IMR-90 (cell line): ENCODE results near the gene CWF19L1. TPM values are rescaled to one million over a fixed set of nuclear protein-coding genes. Genes with fewer than 3 reads are reported as not detected.
A peak's percentile ranks its signal among the peaks of the same experiment; 100 is the strongest.

Source experiments
- ATAC-seq: fragments of 200-7000 bp; cut with Tn5 transposase; 2 replicates; pipeline ENCODE4 v1.9.1; 2020; ENCODE audit warnings: low read depth, mild to moderate bottlenecking, moderate library complexity
- BruUV-seq: library from RNA; stranded (reverse); fragments of 400-500 nt; replicated peaks from 2 replicates; lab custom pipeline; 2021; lab: Mats Ljungman, UMichigan
- CTCF ChIA-PET: fragments of 300-600 bp; formaldehyde crosslinking; extraction: SDS; loops from one replicate; lab custom pipeline; 2021; ENCODE audit warnings: antibody characterized with exemption; lab: Yijun Ruan, JAX
- POLR2A ChIA-PET: fragments of 300-600 bp; sonication (Branson Sonifier 250); formaldehyde crosslinking; loops from one replicate; lab custom pipeline; 2022; ENCODE audit warnings: antibody characterized with exemption; ENCODE audit not compliant: unreplicated experiment; lab: Charles Lee
- DNase-seq: peaks from one replicate; pipeline ENCODE4 v3.0.0; 2013
- H2AFZ ChIP-seq: replicated peaks from 2 replicates; pipeline ENCODE3; 2013; ENCODE audit warnings: low read length, mild to moderate bottlenecking; ENCODE audit not compliant: poor library complexity
- H2AK5ac ChIP-seq: 2 replicates; pipeline ENCODE4 v1.6.1; 2013; ENCODE audit warnings: low read depth, low read length, inconsistent platforms
- H2AK9ac ChIP-seq: replicated peaks from 2 replicates; pipeline ENCODE3; 2013; ENCODE audit warnings: mild to moderate bottlenecking, low read depth, low read length, moderate library complexity; ENCODE audit not compliant: poor library complexity
- H2BK120ac ChIP-seq: 2 replicates; pipeline ENCODE4 v1.6.1; 2013; ENCODE audit warnings: low read depth, low read length, inconsistent platforms
- H2BK15ac ChIP-seq: 3 replicates; pipeline ENCODE4 v1.6.1; 2013; ENCODE audit warnings: low read depth, low read length, inconsistent platforms
- H2BK20ac ChIP-seq: 2 replicates; pipeline ENCODE4 v1.6.1; 2013; ENCODE audit warnings: low read depth, mild to moderate bottlenecking, inconsistent platforms, low read length, moderate library complexity
- H2BK5ac ChIP-seq: 2 replicates; pipeline ENCODE4 v1.6.1; 2013; ENCODE audit warnings: mild to moderate bottlenecking, low read depth, low read length, inconsistent platforms; ENCODE audit not compliant: poor library complexity, severe bottlenecking
- H3K14ac ChIP-seq: replicated peaks from 2 replicates; pipeline ENCODE4 v1.6.1; 2013; ENCODE audit warnings: low read depth, low read length, inconsistent platforms
- H3K18ac ChIP-seq: 2 replicates; pipeline ENCODE4 v1.6.1; 2013; ENCODE audit warnings: low read depth, low read length, control low read depth
- H3K23ac ChIP-seq: 2 replicates; pipeline ENCODE4 v1.6.1; 2013; ENCODE audit warnings: low read depth, low read length, inconsistent platforms
- H3K27ac ChIP-seq: 2 replicates; pipeline ENCODE4 v1.5.1; 2013; ENCODE audit warnings: mild to moderate bottlenecking, control low read depth, low read length; ENCODE audit not compliant: insufficient read depth
- H3K27me3 ChIP-seq: 2 replicates; pipeline ENCODE4 v1.6.1; 2013; ENCODE audit warnings: low read length; ENCODE audit not compliant: control insufficient read depth, insufficient read depth
- H3K36me3 ChIP-seq: 2 replicates; pipeline ENCODE4 v1.6.1; 2013; ENCODE audit warnings: low read length, mixed read lengths; ENCODE audit not compliant: control insufficient read depth, insufficient read depth
- H3K4ac ChIP-seq: 2 replicates; pipeline ENCODE4 v1.6.1; 2013; ENCODE audit warnings: low read depth, low read length, inconsistent platforms
- H3K4me1 ChIP-seq: 2 replicates; pipeline ENCODE4 v1.6.1; 2013; ENCODE audit warnings: low read length, mixed read lengths; ENCODE audit not compliant: control insufficient read depth, insufficient read depth
- H3K4me2 ChIP-seq: 2 replicates; pipeline ENCODE4 v1.6.1; 2013; ENCODE audit warnings: low read depth, mild to moderate bottlenecking, control low read depth, low read length, moderate library complexity
- H3K4me3 ChIP-seq: 2 replicates; pipeline ENCODE4 v1.5.1; 2013; ENCODE audit warnings: low read depth, mild to moderate bottlenecking, control low read depth, low read length, moderate library complexity; ENCODE audit not compliant: insufficient read depth
- H3K56ac ChIP-seq: 2 replicates; pipeline ENCODE4 v1.6.1; 2013; ENCODE audit warnings: low read length, inconsistent platforms; ENCODE audit not compliant: insufficient read depth; ENCODE audit errors: extremely low read depth
- H3K79me1 ChIP-seq, 2 experiments: 2 replicates each; pipeline ENCODE4 v1.6.1; 2013; ENCODE audit warnings: low read length in 2 of 2, inconsistent platforms in 1 of 2, low read depth in 1 of 2
- H3K9ac ChIP-seq: 2 replicates; pipeline ENCODE4 v1.6.1; 2013; ENCODE audit warnings: low read depth, low read length, control low read depth
- H3K9me1 ChIP-seq: 2 replicates; pipeline ENCODE4 v1.6.1; 2013; ENCODE audit warnings: low read length, inconsistent platforms; ENCODE audit not compliant: insufficient read depth
- H3K9me3 ChIP-seq: 2 replicates; pipeline ENCODE4 v1.6.1; 2013; ENCODE audit warnings: low read length; ENCODE audit not compliant: control insufficient read depth, insufficient read depth
- H4K20me1 ChIP-seq: 2 replicates; pipeline ENCODE4 v1.6.1; 2013; ENCODE audit warnings: low read length, inconsistent platforms; ENCODE audit not compliant: insufficient read depth
- H4K5ac ChIP-seq: 2 replicates; pipeline ENCODE4 v1.6.1; 2013; ENCODE audit warnings: mild to moderate bottlenecking, low read depth, low read length, control low read depth
- H4K8ac ChIP-seq, 2 experiments: 2 replicates each; pipeline ENCODE4 v1.6.1; 2013; ENCODE audit warnings: low read depth in 2 of 2, low read length in 2 of 2, control low read depth in 1 of 2, inconsistent platforms in 1 of 2
- H4K91ac ChIP-seq: 2 replicates; pipeline ENCODE4 v1.6.1; 2013; ENCODE audit warnings: low read depth, low read length, inconsistent platforms; ENCODE audit not compliant: insufficient read depth
- BHLHE40 ChIP-seq: fragments of 150-350 bp; IDR thresholded peaks from 2 replicates; pipeline ENCODE4 v1.6.1; 2016; ENCODE audit warnings: mild to moderate bottlenecking, low read depth, low read length
- CEBPB ChIP-seq: IDR thresholded peaks from 2 replicates; pipeline ENCODE4 v1.6.1; 2012; ENCODE audit warnings: low read depth, low read length, improper control_type of control experiment
- CHD1 ChIP-seq: IDR thresholded peaks from 2 replicates; pipeline ENCODE4 v1.6.1; 2012; ENCODE audit warnings: low read depth, low read length, improper control_type of control experiment
- CTCF ChIP-seq: conservative IDR thresholded peaks from 2 replicates; pipeline ENCODE4 v1.5.1; 2012; ENCODE audit warnings: mild to moderate bottlenecking, low read depth, low read length, improper control_type of control experiment
- FOS ChIP-seq: fragments of 150-350 bp; IDR thresholded peaks from 2 replicates; pipeline ENCODE4 v1.6.1; 2016; ENCODE audit warnings: low read depth, low read length
- MAZ ChIP-seq: IDR thresholded peaks from 2 replicates; pipeline ENCODE4 v1.6.1; 2012; ENCODE audit warnings: low read depth, mild to moderate bottlenecking, low read length, improper control_type of control experiment, moderate library complexity, borderline replicate concordance
- MXI1 ChIP-seq: IDR thresholded peaks from 2 replicates; pipeline ENCODE4 v1.6.1; 2012; ENCODE audit warnings: low read depth, mild to moderate bottlenecking, low read length, moderate library complexity, borderline replicate concordance
- NFE2L2 ChIP-seq: fragments of 150-350 bp; IDR thresholded peaks from 2 replicates; pipeline ENCODE4 v1.6.1; 2016; ENCODE audit warnings: low read depth, mild to moderate bottlenecking, low read length
- POLR2A ChIP-seq: IDR thresholded peaks from 2 replicates; pipeline ENCODE4 v1.6.1; 2012; ENCODE audit warnings: mild to moderate bottlenecking, low read depth, low read length
- RAD21 ChIP-seq: IDR thresholded peaks from 2 replicates; pipeline ENCODE4 v1.6.1; 2012; ENCODE audit warnings: low read length, improper control_type of control experiment
- RFX5 ChIP-seq: IDR thresholded peaks from 2 replicates; pipeline ENCODE4 v1.8.0; 2012; ENCODE audit warnings: low read depth, mild to moderate bottlenecking, low read length, moderate library complexity
- SMC3 ChIP-seq: fragments of 150-350 bp; IDR thresholded peaks from 2 replicates; pipeline ENCODE4 v1.6.1; 2016; ENCODE audit warnings: low read depth, mild to moderate bottlenecking, antibody characterized with exemption, low read length, moderate library complexity
- USF2 ChIP-seq: fragments of 150-350 bp; IDR thresholded peaks from 2 replicates; pipeline ENCODE4 v1.6.1; 2017; ENCODE audit warnings: mild to moderate bottlenecking, antibody characterized with exemption, low read length, low read depth
- WGBS, 2 experiments: methylation state at CpG; one replicate each; pipeline versions ENCODE4 v1.1.5 to v1.1.7; 2013; ENCODE audit warnings: missing lambda C conversion rate in 2 of 2; ENCODE audit not compliant: insufficient read length in 1 of 2; ENCODE audit errors: extremely low coverage in 2 of 2; 5-methylcytosine and 5-hydroxymethylcytosine counted together
- dilution Hi-C: fragments of 300-500 bp; cut with HindIII; formaldehyde crosslinking; loops from one replicate; pipeline ENCODE4 v1.14.3; 2018; ENCODE audit warnings: low sequenced_read_pairs; ENCODE audit not compliant: unreplicated experiment
- in situ Hi-C: fragments of 300-500 bp; cut with MboI; formaldehyde crosslinking; loops from 3 replicates; pipeline ENCODE4 v1.14.3; 2019; ENCODE audit warnings: low sequenced_read_pairs, inconsistent platforms, mixed read lengths
- intact Hi-C: fragments of 100-400 bp; cut with micrococcal nuclease; formaldehyde crosslinking; loops from 2 replicates; pipeline ENCODE4 v1.10.0; 2022
- polyA plus RNA-seq, 3 experiments: library from polyadenylated mRNA; depleted of rRNA; stranded (reverse); fragments of >200 nt; gene quantifications; 2 replicates each; pipeline ENCODE4 v1.2.3, GENCODE V29; 2012; ENCODE audit warnings: low replicate concordance in 1 of 3
- total RNA-seq: library from RNA; depleted of rRNA; stranded (reverse); fragments of >200 nt; gene quantifications from 2 replicates; pipeline ENCODE4 v1.2.3, GENCODE V29; 2012

The CWF19L1 gene
- total and polyA plus RNA-seq, 2 of the 4 experiments (the other 2 are of a cell fraction) = 10.2 to 30.8 TPM

- BruUV-seq = no TSS peak
- H3K79me1 ChIP-seq = peaks cover 16 to 30% of the 10 kb centered on the region in 2 experiments
- intact Hi-C loops (loop anchor here (2.0 to 10.0 kb wide), 3 partner anchors 209 to 452 kb away; partner anchors contain the start of genes COX15 and CUTC), dilution Hi-C loops (no loop called here), in situ Hi-C loops (loop anchor here (10.0 kb wide), 1 partner anchor 342 kb away; no protein-coding TSS in a partner anchor)
- H2BK120ac ChIP-seq = peak overlapping the region; percentile 75; the same call in 1 of the 2 replicates
- H4K91ac ChIP-seq = peak overlapping the region; percentile 85
- H4K5ac ChIP-seq = peak overlapping the region; percentile 41
- H3K9ac ChIP-seq = peak overlapping the region; percentile 76
- no peaks in the 10 kb centered on the region; the same call in 1 of the 2 replicates for H3K9me1 ChIP-seq
- H3K9me3 ChIP-seq = no peaks in the 10 kb centered on the region
- ATAC-seq = peak; percentile 54
- WGBS, 2 experiments = 70% methylated on average over 9 of the region's 28 CpGs; no CpG with 5 or more reads in 1 of the 2 experiments
- peaks cover 8% of the 10 kb centered on the region for H3K36me3 ChIP-seq
- peak overlapping the region; percentile 98 for H3K14ac ChIP-seq
- ChIA-PET POLR2A (no interaction called here), CTCF (no interaction called here)
- H4K20me1 ChIP-seq = no peaks in the 10 kb centered on the region; the same call in 1 of the 2 replicates
- no peaks in the 10 kb centered on the region for H3K27me3 ChIP-seq
- peak overlapping the region; percentile 54 for H3K27ac ChIP-seq
- peak overlapping the region; percentile 90 for H2AFZ ChIP-seq
- H3K4me2 ChIP-seq = peak overlapping the region; percentile 38
- peak overlapping the region; percentile 54 for H3K4me3 ChIP-seq
- H2AK9ac ChIP-seq = peak overlapping the region; percentile 99
- H3K4me1 ChIP-seq = peaks cover 6% of the 10 kb centered on the region
- H2BK5ac ChIP-seq = peak overlapping the region; percentile 51
- H4K8ac ChIP-seq = peak overlapping the region; percentile 86 to 94
- H2AK5ac ChIP-seq = peak overlapping the region; percentile 27; the same call in 1 of the 2 replicates
- peak overlapping the region; percentile 93 for H3K23ac ChIP-seq
- peak overlapping the region; percentile 60; the same call in 1 of the 3 replicates for H2BK15ac ChIP-seq
- peak; percentile 41 for DNase-seq
- H3K4ac ChIP-seq = peak overlapping the region; percentile 91
- peak overlapping the region; percentile 35 for H2BK20ac ChIP-seq
- H3K18ac ChIP-seq = peak overlapping the region; percentile 36
- peak overlapping the region; percentile 87 for H3K56ac ChIP-seq
- TF ChIP-seq NFE2L2 (no peak), MAZ (no peak), FOS (no peak), CHD1 (no peak), CTCF (no peak), POLR2A (no peak), USF2 (no peak), SMC3 (no peak), MXI1 (no peak), CEBPB (no peak), RFX5 (no peak), RAD21 (no peak), BHLHE40 (no peak)
Measured at GRCh38 chr10:100186253-100187212, 80.9 kb downstream of the CWF19L1 start.
